Esophagus squamous epithelium (tissue), 4 donors: ENCODE measurements around the gene KIAA2012.

Experiments
- POLR2A ChIP-seq, 4 donors: fragments of 450-650 bp; IDR thresholded peaks; one replicate each; pipeline ENCODE4 v1.6.1; 2017; ENCODE audit warnings: antibody characterized with exemption in 4 of 4, mild to moderate bottlenecking in 4 of 4, moderate library complexity in 3 of 4
- TF ChIP-seq, protein P1 (sequence below), 6 experiments: fragments of 450-650 bp in 4 of 6; fragments of 200-600 bp in 2 of 6; sonication (generic) in 2 of 6; IDR thresholded peaks; one replicate each; pipeline ENCODE4 v1.5.1; 2016 to 2019; ENCODE audit warnings: antibody characterized with exemption in 6 of 6, mild to moderate bottlenecking in 4 of 6, moderate library complexity in 4 of 6

DNA sequence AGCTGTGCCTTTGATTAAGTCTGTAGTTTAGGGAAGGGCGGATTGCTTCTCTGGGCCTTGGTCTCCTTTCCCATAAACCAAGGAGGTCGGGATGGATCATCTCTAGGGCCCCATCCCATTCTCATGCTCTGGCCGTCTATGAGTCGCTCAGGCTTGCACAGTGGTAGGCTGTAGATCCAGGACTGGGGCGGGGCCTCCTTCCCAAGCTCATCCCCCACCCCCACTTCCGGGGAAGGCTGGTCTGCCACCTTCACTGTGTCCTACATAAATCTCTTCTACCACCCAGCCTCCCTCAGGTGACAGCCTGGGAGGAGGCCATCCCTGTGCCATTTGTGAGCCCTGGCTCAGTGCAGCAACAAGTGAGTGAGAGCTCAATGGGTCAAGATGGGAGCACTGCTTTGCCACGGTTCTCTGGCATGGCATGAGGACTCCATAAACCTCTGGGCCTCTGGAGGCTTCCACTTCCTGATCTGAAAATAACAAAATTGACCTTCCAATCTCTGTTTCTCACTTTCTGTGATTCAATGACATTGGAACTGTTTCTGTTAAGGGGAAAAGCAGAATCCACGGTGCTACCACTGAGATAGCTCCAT, 96.9 kb downstream of the KIAA2012 start:
- TF ChIP-seq, protein P1, sequence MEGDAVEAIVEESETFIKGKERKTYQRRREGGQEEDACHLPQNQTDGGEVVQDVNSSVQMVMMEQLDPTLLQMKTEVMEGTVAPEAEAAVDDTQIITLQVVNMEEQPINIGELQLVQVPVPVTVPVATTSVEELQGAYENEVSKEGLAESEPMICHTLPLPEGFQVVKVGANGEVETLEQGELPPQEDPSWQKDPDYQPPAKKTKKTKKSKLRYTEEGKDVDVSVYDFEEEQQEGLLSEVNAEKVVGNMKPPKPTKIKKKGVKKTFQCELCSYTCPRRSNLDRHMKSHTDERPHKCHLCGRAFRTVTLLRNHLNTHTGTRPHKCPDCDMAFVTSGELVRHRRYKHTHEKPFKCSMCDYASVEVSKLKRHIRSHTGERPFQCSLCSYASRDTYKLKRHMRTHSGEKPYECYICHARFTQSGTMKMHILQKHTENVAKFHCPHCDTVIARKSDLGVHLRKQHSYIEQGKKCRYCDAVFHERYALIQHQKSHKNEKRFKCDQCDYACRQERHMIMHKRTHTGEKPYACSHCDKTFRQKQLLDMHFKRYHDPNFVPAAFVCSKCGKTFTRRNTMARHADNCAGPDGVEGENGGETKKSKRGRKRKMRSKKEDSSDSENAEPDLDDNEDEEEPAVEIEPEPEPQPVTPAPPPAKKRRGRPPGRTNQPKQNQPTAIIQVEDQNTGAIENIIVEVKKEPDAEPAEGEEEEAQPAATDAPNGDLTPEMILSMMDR (IDR thresholded peaks at IDR 0.05) = no peak
- TF ChIP-seq POLR2A (IDR thresholded peaks at IDR 0.05) = no peak
